ENCODE results near the gene C16orf95.
"Not testable (repeated sequence)": the region's sequence is repeated elsewhere in the genome, so short reads cannot be mapped to it uniquely, and the experiment has no call there.

Gene C16orf95
- 0.32 to 0.77 (median 0.60) reads per million in 3 experiments for total RNA-seq

GRCh38 chr16:87316923-87317749 lies at the start of gene C16orf95:
C16orf95 (minus strand) TSS chr16:87317392; CDS start chr16:87317242, 150 bp downstream.
- DNase-seq: peak; percentile 94

GRCh38 chr16:87366930-87367329 lies 49.7 kb upstream of the C16orf95 start:
- no peak for DNase-seq

GRCh38 chr16:87366288-87366687 lies 49.1 kb upstream of the C16orf95 start:
- DNase-seq: no peak

- no peak for DNase-seq
Measured at GRCh38 chr16:87365021-87365713, 48.0 kb upstream of the C16orf95 start.

- DNase-seq: no peak
Measured at GRCh38 chr16:87363771-87364455, 46.7 kb upstream of the C16orf95 start.

GRCh38 chr16:87362828-87363559 lies 45.8 kb upstream of the C16orf95 start:
- not testable (repeated sequence) for DNase-seq

- DNase-seq: no peak
Measured at GRCh38 chr16:87361916-87362619, 44.9 kb upstream of the C16orf95 start.

- no peak for DNase-seq
Measured at GRCh38 chr16:87360862-87361610, 43.8 kb upstream of the C16orf95 start.

GRCh38 chr16:87359121-87359520 lies 41.9 kb upstream of the C16orf95 start:
- DNase-seq: no peak

- DNase-seq: no peak
Measured at GRCh38 chr16:87358696-87359095, 41.5 kb upstream of the C16orf95 start.

- DNase-seq: no peak
Measured at GRCh38 chr16:87358250-87358649, 41.1 kb upstream of the C16orf95 start.

- DNase-seq: no peak
Measured at GRCh38 chr16:87356491-87356853, 39.3 kb upstream of the C16orf95 start.

GRCh38 chr16:87353613-87354012 lies 36.4 kb upstream of the C16orf95 start:
- DNase-seq: no peak

GRCh38 chr16:87352818-87353217 lies 35.6 kb upstream of the C16orf95 start:
- DNase-seq: no peak

GRCh38 chr16:87351320-87351698 lies 34.1 kb upstream of the C16orf95 start:
- no peak for DNase-seq

GRCh38 chr16:87350681-87351319 lies 33.6 kb upstream of the C16orf95 start:
- no peak for DNase-seq

GRCh38 chr16:87350031-87350430 lies 32.8 kb upstream of the C16orf95 start:
- DNase-seq: no peak

- DNase-seq: no peak
Measured at GRCh38 chr16:87348616-87349157, 31.5 kb upstream of the C16orf95 start.

GRCh38 chr16:87347932-87348615 lies 30.9 kb upstream of the C16orf95 start:
- no peak for DNase-seq

- no peak for DNase-seq
Measured at GRCh38 chr16:87346517-87347060, 29.4 kb upstream of the C16orf95 start.
